ENCODE data around the gene MTPN.

The MTPN gene

DNA sequence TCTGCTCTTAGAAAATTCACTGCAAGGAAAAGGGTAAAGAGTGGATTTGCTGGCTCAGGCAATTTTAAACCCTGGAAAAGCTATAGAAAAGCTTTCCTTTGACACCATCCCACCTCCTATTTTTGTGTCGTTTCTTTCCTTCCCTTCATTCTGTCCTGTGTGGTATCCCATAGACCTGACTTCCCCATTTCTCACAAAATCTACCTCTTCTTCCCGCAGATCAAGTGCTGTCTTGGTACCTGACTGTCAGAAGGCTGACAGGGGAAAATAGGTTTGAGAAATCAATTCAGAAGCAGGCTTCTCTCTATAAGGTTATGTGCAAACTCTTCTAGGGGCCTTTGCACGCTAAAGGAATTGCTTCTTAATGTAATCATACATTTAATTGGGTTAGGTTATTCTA lies 98.9 kb downstream of the MTPN start:
- no peak for DNase-seq

DNA sequence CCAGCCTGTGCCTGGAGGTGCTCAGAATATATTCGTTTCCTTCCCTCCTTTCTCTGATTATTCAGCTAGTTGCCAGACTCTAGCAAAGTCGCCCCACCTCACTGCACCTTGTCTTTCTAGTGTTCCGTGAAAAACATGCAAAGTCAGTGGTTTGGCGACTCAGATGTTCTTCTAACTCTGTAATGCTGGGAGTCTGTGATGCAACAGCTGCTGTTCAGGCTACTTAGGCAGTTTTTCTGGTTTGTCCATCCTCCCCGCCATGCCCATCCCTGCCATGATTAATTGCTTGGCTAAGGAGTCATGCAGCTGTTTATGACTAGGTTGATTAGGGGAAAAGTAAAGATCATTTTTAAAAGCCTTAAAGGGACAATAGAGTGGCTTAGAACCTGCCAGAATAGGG lies 99.4 kb downstream of the MTPN start:
- peak; percentile 1 for DNase-seq

Measured in OCI-M1 (cell line).